ENCODE measurements around the gene DLK1.

GRCh38 chr14:100687386-100687785 is 39.3 kb upstream of the DLK1 start:
- no peak for TF ChIP-seq CTCF (IDR thresholded peaks at IDR 0.05)
- TF ChIP-seq POLR2A (IDR thresholded peaks at IDR 0.05) = no peak

All from testis (tissue), 2 donors.